Activated CD8-positive, alpha-beta T cell treated with anti-CD3 and anti-CD28 coated beads for 36 hours (primary cell): ENCODE data around the gene BBS4. TPM values are rescaled to one million over a fixed set of nuclear protein-coding genes. Genes with fewer than 3 reads are reported as not detected.

Experiments used
- ATAC-seq: fragments of 200-7000 bp; cut with Tn5 transposase; one replicate; pipeline ENCODE4 v1.10.0; 2021; ENCODE audit warnings: mild to moderate bottlenecking, moderate library complexity
- CTCF ChIA-PET: fragments of 350-600 bp; sonication (Branson Sonifier 250); formaldehyde crosslinking; loops from one replicate; lab custom pipeline; 2021; ENCODE audit warnings: antibody characterized with exemption; lab: Charles Lee
- POLR2A ChIA-PET: fragments of 350-600 bp; sonication (Branson Sonifier 250); formaldehyde crosslinking; loops from one replicate; lab custom pipeline; 2021; ENCODE audit warnings: antibody characterized with exemption; lab: Charles Lee
- DNase-seq: peaks from one replicate; pipeline ENCODE4 v3.0.0-alpha.2; 2020
- H3K27ac Mint-ChIP-seq: one replicate; pipeline ENCODE4 v1.8.0; 2021; ENCODE audit warnings: mild to moderate bottlenecking, mixed read lengths
- H3K27me3 Mint-ChIP-seq: one replicate; pipeline ENCODE4 v1.8.0; 2021; ENCODE audit warnings: mixed read lengths
- H3K36me3 Mint-ChIP-seq: one replicate; pipeline ENCODE4 v1.8.0; 2021; ENCODE audit warnings: low read depth, mixed read lengths
- H3K4me1 Mint-ChIP-seq: one replicate; pipeline ENCODE4 v1.8.0; 2021; ENCODE audit warnings: low read depth, mixed read lengths
- H3K4me3 Mint-ChIP-seq: one replicate; pipeline ENCODE4 v1.8.0; 2021; ENCODE audit warnings: mild to moderate bottlenecking, moderate library complexity, mixed read lengths
- H3K9me3 Mint-ChIP-seq: one replicate; pipeline ENCODE4 v1.8.0; 2021; ENCODE audit warnings: mixed read lengths
- CTCF ChIP-seq: fragments of 200-600 bp; IDR thresholded peaks from one replicate; pipeline ENCODE4 v1.8.0; 2022; ENCODE audit warnings: antibody characterized with exemption, mild to moderate bottlenecking
- intact Hi-C: fragments of 100-400 bp; cut with micrococcal nuclease; formaldehyde crosslinking; loops from one replicate; pipeline ENCODE4 v1.10.0; 2022
- total RNA-seq, 2 experiments: library from RNA; stranded (reverse); gene quantifications; one replicate each; pipeline ENCODE4 v1.2.3, GENCODE V29; 2021

Gene BBS4
- total RNA-seq, 2 experiments from 2014 or later, result 10.8 to 11.4 TPM

- ChIA-PET CTCF (interaction anchor here (7.4 kb wide), 1 partner anchor 10 kb away, joined by 69 read pairs; no protein-coding TSS in a partner anchor), POLR2A (interaction anchor here (1.2 kb wide), 1 partner anchor 51 kb away, joined by 3 read pairs; the partner anchor contains the start of gene ADPGK)
- TF ChIP-seq CTCF, result no peak
- Mint-ChIP-seq H3K9me3 (no peaks in the 10 kb centered on the region), H3K27ac (no peak overlapping the region), H3K36me3 (peaks cover 26% of the 10 kb centered on the region), H3K27me3 (no peaks in the 10 kb centered on the region), H3K4me1 (no peaks in the 10 kb centered on the region), H3K4me3 (no peak overlapping the region)
- ATAC-seq, result no peak
- intact Hi-C loops, result no loop called here
- DNase-seq, result no peak
Measured at GRCh38 chr15:72732516-72732915, 46.5 kb downstream of the BBS4 start.

GRCh38 chr15:72733941-72734738 is 48.1 kb downstream of the BBS4 start:
- DNase-seq (no peak), ATAC-seq (no peak)
- Mint-ChIP-seq H3K4me3 (no peak overlapping the region), H3K9me3 (no peaks in the 10 kb centered on the region), H3K4me1 (peaks cover 3% of the 10 kb centered on the region), H3K27ac (no peak overlapping the region), H3K36me3 (peaks cover 36% of the 10 kb centered on the region), H3K27me3 (no peaks in the 10 kb centered on the region)
- POLR2A ChIA-PET, result interaction anchor here (1.2 to 1.5 kb wide), 2 partner anchors 9 to 19 kb away, joined by 3 to 4 read pairs; no protein-coding TSS in a partner anchor
- no peak for TF ChIP-seq CTCF
- intact Hi-C loops, result no loop called here
- CTCF ChIA-PET, result interaction anchor here (7.4 kb wide), 1 partner anchor 11 kb away, joined by 69 read pairs; no protein-coding TSS in a partner anchor

GRCh38 chr15:72735111-72735510 is 49.1 kb downstream of the BBS4 start:
- H3K36me3 Mint-ChIP-seq, result peaks cover 40% of the 10 kb centered on the region
- no peak overlapping the region for H3K27ac Mint-ChIP-seq
- ChIA-PET CTCF (interaction anchor here (7.4 kb wide), 1 partner anchor 12 kb away, joined by 69 read pairs; no protein-coding TSS in a partner anchor), POLR2A (no interaction called here)
- DNase-seq (no peak), ATAC-seq (no peak)
- intact Hi-C loops, result no loop called here
- no peaks in the 10 kb centered on the region for H3K27me3 Mint-ChIP-seq
- no peak overlapping the region for H3K4me3 Mint-ChIP-seq
- TF ChIP-seq CTCF, result no peak
- no peaks in the 10 kb centered on the region for H3K9me3 Mint-ChIP-seq
- H3K4me1 Mint-ChIP-seq, result peaks cover 12% of the 10 kb centered on the region

GRCh38 chr15:72737061-72737460 is 51.1 kb downstream of the BBS4 start:
- ATAC-seq, result no peak
- CTCF ChIA-PET, result interaction anchor here (7.4 kb wide), 1 partner anchor 14 kb away, joined by 69 read pairs; no protein-coding TSS in a partner anchor
- Mint-ChIP-seq H3K27ac (no peak overlapping the region), H3K36me3 (peaks cover 45% of the 10 kb centered on the region), H3K9me3 (no peaks in the 10 kb centered on the region), H3K27me3 (no peaks in the 10 kb centered on the region), H3K4me3 (no peak overlapping the region), H3K4me1 (peaks cover 21% of the 10 kb centered on the region)
- POLR2A ChIA-PET, result no interaction called here
- no peak for DNase-seq
- intact Hi-C loops, result no loop called here
- TF ChIP-seq CTCF, result no peak

GRCh38 chr15:72737723-72738122 is 51.7 kb downstream of the BBS4 start:
- DNase-seq (no peak), ATAC-seq (no peak)
- Mint-ChIP-seq H3K36me3 (peaks cover 44% of the 10 kb centered on the region), H3K4me3 (no peak overlapping the region), H3K4me1 (peaks cover 21% of the 10 kb centered on the region), H3K27ac (no peak overlapping the region), H3K27me3 (no peaks in the 10 kb centered on the region), H3K9me3 (no peaks in the 10 kb centered on the region)
- no peak for TF ChIP-seq CTCF
- POLR2A ChIA-PET, result interaction anchor here (1.5 kb wide), 1 partner anchor 10 kb away, joined by 4 read pairs; no protein-coding TSS in a partner anchor
- CTCF ChIA-PET, result interaction anchor here (2.7 kb wide), 1 partner anchor 15 kb away, joined by 10 read pairs; no protein-coding TSS in a partner anchor
- intact Hi-C loops, result no loop called here
